HG02884 (cell line): Measurements from ENCODE around the gene GPI.

ENCODE experiments used
- ATAC-seq: cut with Tn5 transposase; IDR thresholded peaks from one replicate; pipeline ENCODE4 v1.9.1; 2021; ENCODE audit warnings: mild to moderate bottlenecking, moderate library complexity; ENCODE audit not compliant: unreplicated experiment

GPI gene

DNA sequence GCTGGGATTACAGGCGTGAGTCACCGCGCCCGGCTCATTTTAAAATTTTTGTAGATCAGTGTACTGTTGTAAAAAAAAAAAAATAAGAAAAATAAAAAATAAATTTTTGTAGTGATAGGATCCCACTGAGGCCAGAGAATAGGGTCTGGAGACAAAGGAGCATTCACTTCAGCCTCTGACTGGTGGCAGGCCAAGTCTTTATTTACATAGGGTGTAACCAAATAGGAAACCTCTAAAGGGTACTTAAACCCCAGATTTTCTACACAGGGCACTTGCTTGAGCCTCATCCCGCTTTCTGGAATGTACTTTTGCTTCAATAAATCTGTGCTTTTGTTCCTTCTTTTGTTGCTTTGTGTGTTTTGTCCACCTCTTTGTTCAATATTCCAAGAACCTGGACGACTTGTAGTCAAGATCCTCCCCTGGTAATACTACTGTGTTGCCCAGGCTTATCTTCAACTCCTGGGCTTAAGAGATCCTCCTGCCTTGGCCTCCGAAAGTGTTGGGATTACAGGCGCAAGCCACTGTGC is 37.1 kb downstream of the GPI start:
- ATAC-seq = no peak

DNA sequence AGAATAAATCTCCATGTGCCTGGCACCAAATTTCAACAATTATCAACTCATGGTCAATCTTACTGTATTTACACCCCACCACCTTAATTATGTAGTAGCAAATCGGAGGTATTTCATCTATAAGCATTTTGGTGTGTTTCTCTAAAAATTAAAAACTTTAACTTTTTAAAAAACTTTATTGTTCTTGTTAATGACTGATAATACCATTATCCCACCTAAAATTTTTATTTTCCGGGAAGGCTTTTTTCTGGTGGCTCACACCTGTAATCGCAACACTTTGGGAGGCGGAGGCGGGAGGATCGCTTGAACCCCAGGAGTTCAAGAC is 38.8 kb downstream of the GPI start:
- ATAC-seq = peak; percentile 16

DNA sequence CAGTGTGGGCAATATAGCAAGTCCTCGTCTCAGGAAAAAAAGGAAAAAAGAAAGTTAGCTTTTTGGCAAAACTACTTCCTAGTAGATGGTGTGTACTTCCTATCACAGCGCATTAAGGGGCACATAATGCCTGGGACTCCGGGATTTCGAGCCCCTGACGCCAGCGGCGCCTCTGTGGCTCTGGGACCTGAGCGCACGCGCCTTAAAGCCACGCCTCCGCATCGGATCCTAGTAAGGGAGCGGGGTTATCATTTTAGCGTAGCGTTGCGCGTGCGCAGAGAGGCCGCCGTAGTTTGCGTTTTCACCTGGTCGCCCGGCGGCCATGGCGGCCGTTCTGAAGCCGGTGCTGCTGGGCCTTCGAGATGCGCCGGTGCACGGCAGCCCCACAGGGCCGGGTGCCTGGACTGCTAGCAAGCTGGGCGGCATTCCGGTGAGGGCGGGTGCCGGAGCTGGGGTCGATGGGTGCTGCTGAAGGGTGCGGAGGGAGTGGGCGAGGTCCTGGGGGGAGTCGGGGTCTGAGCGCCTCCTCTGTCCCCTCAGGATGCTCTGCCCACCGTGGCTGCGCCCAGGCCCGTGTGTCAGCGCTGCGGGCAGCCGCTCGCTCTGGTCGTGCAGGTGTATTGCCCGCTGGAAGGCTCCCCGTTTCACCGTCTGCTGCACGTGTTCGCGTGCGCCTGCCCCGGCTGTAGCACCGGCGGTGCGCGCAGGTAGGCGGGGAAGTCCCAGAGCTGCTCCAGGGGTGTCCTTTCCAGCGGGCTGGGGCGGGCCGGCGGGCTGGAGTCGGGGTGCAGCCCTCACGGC is 39.3 kb downstream of the GPI start, which contains the start of gene PDCD2L:
Gene PDCD2L, plus strand, starts transcription at position 291 of the 801 bp plus-strand sequence. Its CDS starts 32 bp downstream, at position 323.
- ATAC-seq = peak; percentile 73

DNA sequence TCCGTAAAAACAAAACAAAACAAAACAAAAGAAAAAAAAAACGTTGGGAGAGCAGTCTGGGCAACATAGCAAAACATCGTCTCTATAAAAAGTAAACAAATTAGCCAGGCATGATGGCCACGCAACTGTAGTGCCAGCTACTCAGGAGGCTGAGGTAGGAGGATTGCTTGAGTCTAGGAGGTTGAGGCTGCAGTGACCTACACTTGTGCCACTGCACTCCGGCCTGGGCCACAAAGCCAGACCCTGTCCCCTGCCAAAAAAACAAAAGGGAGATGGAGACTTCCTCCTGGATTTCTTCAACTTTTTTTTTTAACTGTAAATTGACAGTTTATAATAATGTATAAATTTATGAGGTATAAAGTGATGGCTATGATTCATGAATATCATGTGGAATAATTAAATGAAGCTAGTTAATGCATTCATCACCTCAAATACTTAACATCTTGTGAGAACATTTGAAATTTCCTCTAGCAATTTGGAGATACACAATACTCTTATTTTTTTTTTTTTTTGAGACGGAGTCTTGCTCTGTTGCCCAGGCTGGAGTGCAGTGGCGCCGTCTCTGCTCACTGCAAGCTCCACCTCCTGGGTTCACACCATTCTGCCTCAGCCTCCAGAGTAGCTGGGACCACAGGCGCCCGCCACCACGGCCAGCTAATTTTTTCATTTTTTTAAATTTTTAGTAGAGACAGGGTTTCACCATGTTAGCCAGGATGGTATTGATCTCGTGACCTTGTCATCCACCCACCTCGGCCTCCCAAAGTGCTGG is 41.1 kb downstream of the GPI start:
- no peak for ATAC-seq

DNA sequence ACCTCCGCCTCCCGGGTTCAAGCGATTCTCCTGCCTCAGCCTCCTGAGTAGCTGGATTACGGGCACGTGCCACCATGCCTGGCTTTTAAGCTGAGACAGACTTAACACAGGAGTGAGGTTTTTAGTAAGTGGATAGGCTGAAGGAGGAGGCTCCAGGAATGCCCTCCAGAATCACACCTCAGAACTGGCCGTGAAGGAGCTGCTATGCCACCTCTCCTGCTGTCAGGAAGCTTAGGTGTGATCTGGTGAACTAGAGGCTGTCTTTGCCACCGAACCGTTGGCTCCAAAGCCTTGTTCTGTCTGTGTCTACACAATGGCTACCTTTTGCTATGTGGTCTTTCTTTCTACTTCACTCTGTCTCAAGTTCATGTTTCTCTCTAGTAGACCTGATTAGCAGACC is 43.4 kb downstream of the GPI start:
- no peak for ATAC-seq

DNA sequence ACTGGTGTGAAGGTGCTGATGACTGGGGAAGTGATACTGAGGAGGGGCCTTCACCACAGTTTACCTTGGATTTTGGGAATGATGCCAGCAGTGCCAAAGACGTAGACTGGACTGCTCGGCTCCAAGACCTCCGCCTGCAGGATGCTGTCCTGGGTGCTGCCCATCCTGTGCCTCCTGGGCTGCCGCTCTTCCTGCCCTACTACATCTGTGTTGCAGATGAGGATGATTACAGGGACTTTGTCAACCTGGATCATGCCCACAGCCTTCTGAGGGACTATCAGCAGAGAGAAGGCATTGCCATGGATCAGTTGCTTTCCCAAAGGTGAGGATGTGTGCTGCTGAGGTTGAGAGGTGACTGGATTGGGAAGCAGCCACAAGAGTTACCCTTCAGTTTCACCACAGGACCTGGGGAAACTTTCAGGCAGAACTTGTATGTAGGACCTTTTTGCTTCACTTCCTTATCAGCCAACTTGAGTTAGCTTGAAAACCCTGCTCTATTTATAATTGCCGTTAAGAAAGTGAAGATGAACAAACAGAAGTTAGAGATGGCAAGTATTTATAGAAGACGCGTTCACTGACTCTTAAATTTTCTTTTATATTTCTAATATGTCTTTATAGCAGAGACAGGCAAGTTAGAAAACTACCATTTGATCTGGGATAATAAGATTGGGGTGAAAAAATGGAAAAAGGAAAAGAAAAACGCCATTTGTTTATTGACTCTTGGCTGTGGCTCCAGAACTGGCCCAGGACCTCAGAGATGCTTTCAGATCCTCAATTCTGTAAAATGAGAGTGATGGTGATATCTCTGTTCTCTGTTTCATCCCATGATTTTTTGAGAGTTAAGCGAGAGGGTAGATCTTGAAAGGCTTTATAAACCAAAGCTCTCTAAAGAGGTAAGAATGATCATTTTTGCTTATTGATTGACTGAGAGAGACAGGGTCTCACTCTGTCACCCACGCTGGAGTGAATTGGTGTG is 44.5 kb downstream of the GPI start:
- no peak for ATAC-seq

DNA sequence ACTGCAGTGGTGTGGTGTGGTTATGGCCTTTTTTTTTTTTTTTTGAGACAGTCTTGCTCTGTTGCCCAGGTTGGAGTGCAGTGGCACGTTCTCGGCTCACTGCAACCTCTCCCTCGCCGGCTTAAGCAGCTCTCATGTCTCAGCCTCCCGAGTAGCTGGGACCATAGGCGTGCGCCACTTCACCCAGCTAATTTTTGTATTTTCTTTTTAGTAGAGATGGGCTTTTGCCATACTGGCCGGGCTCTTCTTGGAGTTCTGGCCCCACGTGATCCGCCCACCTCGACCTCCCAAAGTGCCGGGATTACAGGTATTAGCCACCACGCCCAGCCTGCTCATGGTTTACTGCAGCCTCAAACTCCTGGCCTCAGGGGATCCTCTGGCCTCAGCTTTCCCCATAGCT is 46.2 kb downstream of the GPI start:
- no peak for ATAC-seq

DNA sequence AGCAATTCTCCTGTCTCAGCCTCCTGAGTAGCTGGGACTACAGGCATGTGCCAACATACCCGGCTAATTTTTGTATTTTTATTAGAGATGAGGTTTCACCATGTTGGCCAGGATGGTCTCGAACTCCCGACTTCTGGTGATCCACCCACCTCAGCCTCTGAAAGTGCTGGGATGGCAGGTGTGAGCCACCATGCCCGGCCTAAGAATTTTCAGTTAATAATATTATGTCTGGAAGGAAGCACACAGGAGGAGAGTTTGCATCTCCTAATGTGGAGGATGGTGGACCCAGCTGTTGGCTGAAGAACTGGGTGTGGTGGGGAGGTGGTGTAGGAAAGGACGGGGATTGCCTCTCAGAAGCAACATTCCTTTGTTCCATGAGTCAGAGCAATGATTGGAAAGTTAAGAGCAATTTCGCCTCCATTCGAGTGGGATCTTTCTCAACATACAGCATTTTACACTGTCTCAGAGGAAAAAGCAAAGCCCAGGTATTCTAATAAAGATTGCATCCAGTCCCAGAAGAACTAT is 51.1 kb downstream of the GPI start:
- ATAC-seq = no peak

DNA sequence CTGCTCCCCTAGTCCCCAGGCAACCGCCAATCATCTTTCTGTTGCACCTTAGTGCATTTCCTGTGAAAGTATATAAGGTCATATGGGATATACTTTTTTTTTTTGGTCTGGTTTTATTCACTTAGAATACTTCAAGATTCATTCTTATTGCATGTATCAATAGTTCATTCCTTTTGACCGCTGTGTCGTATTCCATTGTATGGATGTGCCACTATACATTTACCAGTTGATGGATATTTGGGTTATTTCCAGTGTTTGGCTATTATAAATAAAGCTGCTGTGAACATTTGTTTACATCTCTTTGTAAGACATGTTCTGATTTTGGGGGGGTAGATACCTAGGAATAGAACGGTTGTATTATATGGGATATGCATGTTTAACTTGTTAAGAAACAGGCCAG is 53.3 kb downstream of the GPI start:
- ATAC-seq = no peak

DNA sequence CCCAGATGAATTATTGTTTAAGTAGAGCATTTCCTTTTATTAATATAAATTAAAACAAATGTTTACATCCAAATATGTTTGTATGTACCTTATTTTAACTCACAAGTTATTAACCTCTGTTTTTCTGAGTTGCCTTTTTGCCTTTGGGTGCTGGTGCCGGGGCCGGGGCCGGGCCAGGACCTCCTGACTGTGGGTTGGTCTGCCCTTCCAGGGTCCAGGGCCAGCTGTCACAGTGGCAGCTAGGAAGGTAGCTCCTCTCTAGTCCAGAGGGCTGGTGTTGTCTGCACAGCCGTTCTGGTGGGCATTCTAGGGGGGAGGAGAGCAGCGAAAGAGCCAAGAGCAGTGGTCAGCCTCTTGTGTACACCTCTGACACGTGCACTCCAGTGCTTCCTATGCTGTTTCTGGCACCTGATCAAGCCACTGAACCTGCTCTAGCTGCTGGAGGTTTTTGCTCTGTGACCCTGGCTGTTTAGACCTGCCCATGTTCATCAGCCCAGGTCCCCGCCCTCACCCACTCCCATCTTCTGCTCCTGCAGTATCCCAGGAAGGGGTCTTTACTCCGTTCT is 61.2 kb downstream of the GPI start:
- ATAC-seq = no peak

DNA sequence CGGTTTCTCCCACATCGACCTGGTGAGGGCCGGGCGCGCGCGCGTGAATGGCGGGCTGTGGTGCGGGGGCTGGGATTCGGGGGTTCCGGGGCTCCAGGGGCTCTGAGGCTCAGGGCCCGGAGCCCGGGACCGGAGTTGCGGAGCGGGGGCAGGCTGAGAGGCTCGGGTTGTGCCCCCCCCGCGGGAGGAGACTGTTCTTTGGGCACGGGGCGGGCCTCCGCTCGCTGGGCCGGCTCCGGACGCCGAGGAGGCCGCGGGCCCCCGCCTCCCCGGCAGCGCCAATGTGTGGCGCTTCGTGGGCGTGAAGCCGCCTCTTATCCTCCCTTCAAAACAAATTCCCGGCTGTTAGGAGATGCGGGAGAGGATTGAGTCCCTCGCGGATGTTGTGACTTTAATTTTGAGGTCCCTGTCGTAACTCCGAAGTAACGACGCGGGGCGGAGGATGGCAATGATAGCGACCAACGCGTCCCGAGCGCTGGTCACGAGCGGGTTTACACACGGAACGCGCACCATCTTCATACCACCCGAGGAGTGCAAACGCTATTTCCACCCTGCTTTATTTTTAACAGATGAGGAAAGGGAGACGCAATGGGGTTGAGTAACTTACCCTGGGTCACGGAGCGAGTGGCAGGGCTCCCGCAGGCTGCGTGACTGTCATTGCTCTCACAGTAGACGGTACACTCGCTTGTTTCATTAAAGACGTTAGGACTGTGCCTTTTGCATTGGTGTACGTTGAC is 63.7 kb downstream of the GPI start:
- ATAC-seq = peak; percentile 34

DNA sequence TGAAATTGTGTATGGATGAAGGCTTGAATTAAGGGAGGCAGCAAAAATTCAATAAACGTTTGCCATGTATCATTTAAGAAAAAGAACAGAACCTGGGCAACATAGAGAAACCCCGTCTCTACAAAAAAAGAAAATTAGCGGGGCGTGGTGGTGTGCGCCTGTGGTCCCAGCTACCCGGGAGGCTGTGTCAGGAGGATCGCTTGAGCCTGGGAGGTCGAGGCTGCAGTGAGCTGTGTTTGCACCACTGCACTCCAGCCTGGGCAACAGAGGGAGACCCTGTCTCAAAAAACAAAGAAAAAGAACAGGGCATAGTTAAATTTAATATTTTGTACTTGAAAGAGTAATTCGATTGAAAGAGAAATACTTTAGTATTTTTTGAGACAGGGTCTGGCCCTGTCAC is 64.6 kb downstream of the GPI start:
- no peak for ATAC-seq

DNA sequence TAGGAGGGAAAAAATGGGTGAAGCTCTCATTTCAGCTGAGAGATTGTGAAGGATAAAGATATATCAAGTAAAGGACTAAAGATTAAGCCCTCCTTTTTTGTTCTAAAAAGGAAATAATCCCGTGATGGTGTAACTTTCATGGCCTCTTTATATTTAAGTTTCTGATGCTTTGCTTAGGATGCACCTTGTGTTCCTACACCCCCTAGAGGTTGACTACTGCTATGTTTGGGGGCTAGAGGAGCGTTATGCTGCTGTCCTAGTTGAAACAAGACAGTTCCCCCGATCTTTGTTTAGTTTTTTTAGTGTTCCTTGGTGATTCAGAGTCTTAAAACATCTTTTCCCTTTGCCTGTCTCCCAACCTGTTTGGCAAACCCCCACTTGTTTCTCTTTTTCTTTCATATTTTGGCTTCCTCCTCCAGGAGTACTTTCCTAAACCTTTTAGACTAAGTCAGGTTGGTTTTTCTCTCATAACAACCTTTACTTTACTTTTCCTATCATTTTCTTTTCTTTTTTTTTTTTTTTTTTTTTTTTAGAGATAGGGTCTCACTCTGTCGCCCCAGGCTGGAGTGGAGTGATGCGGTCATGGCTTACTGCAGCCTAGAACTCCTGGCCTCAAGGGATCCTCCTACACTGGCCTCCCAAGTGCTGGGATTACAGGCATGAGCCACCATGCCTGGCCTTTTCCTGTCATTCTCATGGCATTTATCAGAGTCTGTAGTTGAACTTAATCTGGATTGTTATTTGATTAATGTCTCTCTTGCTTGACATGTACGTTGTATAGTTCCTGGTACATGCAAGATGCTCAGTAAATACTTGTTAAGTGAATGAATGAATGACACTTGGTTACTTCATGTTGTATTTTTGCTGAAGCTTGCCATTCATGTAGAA is 66.0 kb downstream of the GPI start:
- ATAC-seq = no peak

DNA sequence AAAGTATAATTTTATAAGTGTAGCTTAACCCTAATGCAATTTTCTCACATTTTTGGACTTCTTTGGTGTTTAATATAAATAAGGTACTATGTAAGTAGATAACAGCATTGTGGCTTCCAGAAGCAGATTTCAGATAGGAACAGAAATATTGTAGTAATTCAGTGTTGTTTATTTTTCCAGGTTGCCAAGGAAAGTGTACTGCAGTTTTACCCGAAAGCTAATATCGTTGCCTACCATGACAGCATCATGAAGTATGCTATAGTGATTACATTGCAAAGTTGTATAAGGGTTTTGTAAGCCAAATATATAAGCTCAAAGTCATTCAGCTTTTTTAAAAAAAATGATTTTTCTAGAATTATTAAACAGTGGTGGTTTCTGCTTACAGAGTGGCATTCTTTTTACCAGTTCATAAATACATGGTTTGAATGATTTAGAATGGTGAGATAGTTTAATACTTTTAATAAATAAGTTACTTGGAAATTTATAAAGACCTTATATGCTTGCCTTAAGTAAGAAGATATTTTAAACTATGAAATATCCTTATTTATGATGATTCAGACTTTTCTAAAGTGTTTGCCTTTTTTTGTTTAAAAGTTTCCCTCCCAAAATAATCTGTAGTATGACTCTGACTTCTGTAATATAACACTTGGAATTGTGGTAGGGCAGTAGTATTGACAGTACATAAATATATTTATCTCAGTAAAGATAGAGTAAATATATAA is 66.8 kb downstream of the GPI start:
- no peak for ATAC-seq

DNA sequence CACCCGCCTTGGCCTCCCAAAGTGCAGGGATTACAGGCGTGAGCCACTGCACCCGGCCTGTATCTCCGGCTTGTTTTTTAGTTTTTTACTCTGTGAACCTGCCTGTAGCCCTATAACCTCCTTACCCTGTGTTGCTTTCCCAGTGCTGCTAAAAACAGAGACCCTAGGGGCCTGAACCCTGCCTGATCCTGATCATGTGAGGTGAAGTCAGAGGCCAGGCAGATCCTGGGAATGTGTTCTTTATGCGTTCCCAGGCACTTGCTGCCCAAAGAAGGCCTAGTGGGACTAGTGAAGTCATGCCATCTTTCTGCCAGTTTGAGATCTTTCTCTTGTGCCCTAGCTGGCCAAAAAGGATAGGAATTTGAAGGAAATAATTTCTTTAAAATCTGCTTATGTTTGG is 67.8 kb downstream of the GPI start:
- no peak for ATAC-seq

DNA sequence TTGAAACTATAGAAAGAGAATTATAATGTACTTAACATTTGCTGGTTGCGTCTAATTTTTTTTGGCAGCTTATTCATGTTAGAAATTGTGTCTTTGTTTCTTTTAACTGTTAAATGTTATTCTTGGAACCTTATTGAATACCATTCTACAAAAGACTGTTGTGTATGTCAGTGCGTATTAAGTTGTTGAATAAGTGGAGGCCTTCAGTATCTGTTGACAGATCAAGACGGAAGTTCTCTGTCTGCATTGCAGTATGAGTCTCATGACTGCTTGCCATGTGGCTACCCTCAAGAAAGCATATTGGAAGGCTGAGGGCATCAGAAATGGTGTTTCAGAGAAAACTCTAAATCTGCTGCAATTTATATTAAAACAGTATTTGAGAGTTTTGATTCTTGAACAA is 71.7 kb downstream of the GPI start:
- no peak for ATAC-seq

DNA sequence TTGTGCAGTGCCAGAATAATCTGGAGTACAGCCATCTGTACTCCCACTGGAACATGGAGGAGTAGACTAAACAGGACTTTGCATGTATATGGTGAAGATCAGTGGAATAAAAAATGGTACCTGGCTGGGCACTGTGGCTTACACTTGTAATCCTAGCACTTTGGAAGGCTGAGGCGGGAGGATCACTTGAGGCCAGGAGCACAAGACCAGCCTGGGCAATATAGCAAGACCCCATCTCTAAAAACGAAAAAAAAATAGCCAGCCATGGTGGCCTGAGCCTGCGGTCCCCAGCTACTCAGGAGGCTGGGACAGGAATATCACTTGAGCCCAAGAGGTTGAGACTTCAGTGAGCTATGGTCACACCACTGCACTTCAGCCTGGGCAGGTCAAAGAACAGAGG is 83.2 kb downstream of the GPI start:
- no peak for ATAC-seq
